PC-9 (cell line): Measurements from ENCODE around the gene TFIP11. TPM values are rescaled to one million over a fixed set of nuclear protein-coding genes. Genes with fewer than 3 reads are reported as not detected.
A peak's percentile ranks its signal among the peaks of the same experiment; 100 is the strongest.

Experiments
- BruUV-seq: library from RNA; stranded (reverse); fragments of 400-500 nt; replicated peaks from 2 replicates; lab custom pipeline; 2021; lab: Mats Ljungman, UMichigan
- CTCF ChIA-PET: fragments of 300-600 bp; sonication (Branson Sonifier 250); formaldehyde crosslinking; loops from one replicate; lab custom pipeline; 2022; ENCODE audit warnings: antibody characterized with exemption; lab: Charles Lee
- POLR2A ChIA-PET: fragments of 300-600 bp; sonication (Branson Sonifier 250); formaldehyde crosslinking; loops from one replicate; lab custom pipeline; 2022; ENCODE audit warnings: antibody characterized with exemption; ENCODE audit not compliant: unreplicated experiment; lab: Charles Lee
- DNase-seq, 2 experiments: peaks; one replicate each; pipeline versions ENCODE4 v3.0.0 to v3.0.0-alpha.2; 2015 to 2022; ENCODE audit warnings: mixed read lengths in 1 of 2
- H2AFZ ChIP-seq: fragments of 200-600 bp; sonication (generic); 2 replicates; pipeline ENCODE4 v1.8.1; 2017; ENCODE audit warnings: antibody characterized with exemption
- H3F3A ChIP-seq: fragments of 200-600 bp; sonication (generic); 2 replicates; pipeline ENCODE4 v1.8.1; 2017; ENCODE audit warnings: antibody characterized with exemption, mild to moderate bottlenecking, low read depth; ENCODE audit not compliant: insufficient read depth
- H3K27ac ChIP-seq: fragments of 200-600 bp; sonication (generic); 2 replicates; pipeline ENCODE4 v1.6.1; 2016; ENCODE audit warnings: mixed run types
- H3K27me3 ChIP-seq: fragments of 200-600 bp; sonication (generic); 2 replicates; pipeline ENCODE4 v1.6.1; 2016; ENCODE audit warnings: low read depth, mixed run types; ENCODE audit not compliant: insufficient read depth
- H3K36me3 ChIP-seq: fragments of 200-600 bp; sonication (generic); 2 replicates; pipeline ENCODE4 v1.6.1; 2016; ENCODE audit warnings: low read depth, mixed run types
- H3K4me1 ChIP-seq: fragments of 200-600 bp; sonication (generic); replicated peaks from 2 replicates; pipeline ENCODE4 v1.6.1; 2016; ENCODE audit warnings: mixed run types; ENCODE audit not compliant: insufficient read depth
- H3K4me2 ChIP-seq: fragments of 200-600 bp; sonication (generic); 2 replicates; pipeline ENCODE4 v1.6.1; 2017; ENCODE audit warnings: mixed run types
- H3K4me3 ChIP-seq: fragments of 200-600 bp; sonication (generic); 2 replicates; pipeline ENCODE4 v1.6.1; 2016; ENCODE audit warnings: mixed run types
- H3K79me2 ChIP-seq: fragments of 200-600 bp; sonication (generic); 2 replicates; pipeline ENCODE4 v1.6.1; 2017; ENCODE audit warnings: low read depth, mixed run types
- H3K9me2 ChIP-seq: fragments of 200-600 bp; sonication (generic); 2 replicates; pipeline ENCODE4 v1.8.1; 2017; ENCODE audit warnings: mild to moderate bottlenecking; ENCODE audit not compliant: insufficient read depth
- H3K9me3 ChIP-seq: fragments of 200-600 bp; sonication (generic); 2 replicates; pipeline ENCODE4 v1.8.1; 2016; ENCODE audit warnings: low read depth; ENCODE audit not compliant: insufficient read depth
- H4K20me1 ChIP-seq: fragments of 200-600 bp; sonication (generic); 2 replicates; pipeline ENCODE4 v1.8.1; 2017; ENCODE audit not compliant: insufficient read depth
- CTCF ChIP-seq: fragments of 200-600 bp; sonication (generic); conservative IDR thresholded peaks from 2 replicates; pipeline ENCODE4 v1.6.1; 2017; ENCODE audit warnings: mixed run types, antibody characterized with exemption, mild to moderate bottlenecking, moderate library complexity
- EZH2 ChIP-seq: fragments of 200-600 bp; sonication (generic); IDR thresholded peaks from 2 replicates; pipeline ENCODE4 v1.8.0; 2017; ENCODE audit warnings: antibody characterized with exemption, low read depth
- intact Hi-C: fragments of 100-400 bp; cut with micrococcal nuclease; formaldehyde crosslinking; loops from one replicate; pipeline ENCODE4 v1.10.0; 2022; ENCODE audit not compliant: unreplicated experiment
- total RNA-seq: library from RNA; stranded (reverse); gene quantifications from 2 replicates; pipeline ENCODE4 v1.2.3, GENCODE V29; 2021

TFIP11 gene
- total RNA-seq, 1 experiment from 2014 or later, result 17.3 TPM

GRCh38 chr22:26514419-26515161 is 2.3 kb upstream of the TFIP11 start:
- no peaks in the 10 kb centered on the region for H3K27me3 ChIP-seq
- intact Hi-C loops, result no loop called here
- ChIA-PET POLR2A (interaction anchor here (0.7 kb wide), 1 partner anchor 1782 kb away, joined by 5 read pairs; no protein-coding TSS in a partner anchor), CTCF (no interaction called here)
- no peak for DNase-seq
- H3F3A ChIP-seq, result no peaks in the 10 kb centered on the region
- H3K36me3 ChIP-seq, result 0 out of 2 replicates have a peak, but pooled peaks cover 8% of the 10 kb centered on the region
- H3K27ac ChIP-seq, result no peak overlapping the region
- peak overlapping the region; percentile 100; the same call in 1 of the 2 replicates for H3K4me2 ChIP-seq
- H3K79me2 ChIP-seq, result peaks cover 33% of the 10 kb centered on the region
- H3K9me2 ChIP-seq, result no peaks in the 10 kb centered on the region
- no TSS peak for BruUV-seq
- H3K4me3 ChIP-seq, result no peak overlapping the region
- no peak for TF ChIP-seq EZH2
- TF ChIP-seq CTCF, result no peak
- no peaks in the 10 kb centered on the region for H3K9me3 ChIP-seq
- no peaks in the 10 kb centered on the region for H4K20me1 ChIP-seq
- peaks cover 22% of the 10 kb centered on the region for H3K4me1 ChIP-seq
- no peak overlapping the region for H2AFZ ChIP-seq

GRCh38 chr22:26513838-26514237 is 1.6 kb upstream of the TFIP11 start:
- H3K27me3 ChIP-seq, result no peaks in the 10 kb centered on the region
- H3K4me3 ChIP-seq, result peak overlapping the region; percentile 95; the same call in 1 of the 2 replicates
- no peak for DNase-seq
- no peaks in the 10 kb centered on the region for H3K9me2 ChIP-seq
- H3K79me2 ChIP-seq, result peaks cover 33% of the 10 kb centered on the region
- BruUV-seq, result no TSS peak
- peak overlapping the region; percentile 100 for H3K4me2 ChIP-seq
- H3K36me3 ChIP-seq, result 0 out of 2 replicates have a peak, but pooled peaks cover 8% of the 10 kb centered on the region
- ChIA-PET POLR2A (interaction anchor here (0.7 kb wide), 1 partner anchor 1267 kb away, joined by 8 read pairs; no protein-coding TSS in a partner anchor), CTCF (no interaction called here)
- intact Hi-C loops, result no loop called here
- H3K9me3 ChIP-seq, result no peaks in the 10 kb centered on the region
- H3K4me1 ChIP-seq, result peaks cover 22% of the 10 kb centered on the region
- no peak overlapping the region for H3K27ac ChIP-seq
- TF ChIP-seq CTCF (no peak), EZH2 (no peak)
- no peaks in the 10 kb centered on the region for H4K20me1 ChIP-seq
- H3F3A ChIP-seq, result no peaks in the 10 kb centered on the region
- no peak overlapping the region for H2AFZ ChIP-seq

GRCh38 chr22:26508148-26508547 is 4.1 kb downstream of the TFIP11 start:
- no peaks in the 10 kb centered on the region for H3F3A ChIP-seq
- H3K4me3 ChIP-seq, result no peak overlapping the region
- peaks cover 28% of the 10 kb centered on the region for H3K79me2 ChIP-seq
- POLR2A ChIA-PET, result no interaction called here
- no peaks in the 10 kb centered on the region for H4K20me1 ChIP-seq
- CTCF ChIA-PET, result no interaction called here
- H3K9me2 ChIP-seq, result no peaks in the 10 kb centered on the region
- no peak overlapping the region for H2AFZ ChIP-seq
- intact Hi-C loops, result no loop called here
- H3K36me3 ChIP-seq, result peaks cover 19% of the 10 kb centered on the region; the same call in 1 of the 2 replicates
- no peak overlapping the region for H3K27ac ChIP-seq
- H3K27me3 ChIP-seq, result no peaks in the 10 kb centered on the region
- TF ChIP-seq EZH2 (no peak), CTCF (no peak)
- peaks cover 10% of the 10 kb centered on the region for H3K4me1 ChIP-seq
- BruUV-seq, result no TSS peak
- no peak for DNase-seq
- no peak overlapping the region for H3K4me2 ChIP-seq
- H3K9me3 ChIP-seq, result no peaks in the 10 kb centered on the region
